GM12892 (cell line): ENCODE results near the gene SH3BP4.

Source experiments
- POLR2A ChIP-seq: IDR thresholded peaks from 2 replicates; pipeline ENCODE4 v1.6.1; 2011; ENCODE audit warnings: low read depth, low read length, control low read depth
- POLR2AphosphoS5 ChIP-seq: IDR thresholded peaks from 2 replicates; pipeline ENCODE4 v1.6.1; 2011; ENCODE audit warnings: low read depth, low read length, control low read depth

DNA sequence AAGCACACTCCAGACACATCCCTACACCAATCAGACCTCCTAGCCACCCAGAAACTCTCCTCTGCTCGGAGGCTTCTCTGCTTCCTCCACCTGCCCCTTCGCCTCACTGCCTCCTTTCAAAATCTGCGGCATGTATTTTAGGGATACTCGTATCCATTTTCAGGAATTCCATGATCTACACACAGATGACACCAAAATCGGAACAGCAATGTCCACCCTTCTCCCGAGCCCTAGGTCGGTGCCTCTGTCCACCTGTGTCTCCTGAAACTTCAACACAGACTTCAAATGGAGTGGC, 1.4 kb upstream of the SH3BP4 start:
- TF ChIP-seq POLR2A (no peak), POLR2AphosphoS5 (no peak)
